DMS 273 treated with DMSO at 0.1 percent for 48 hours (cell line): ENCODE measurements around the gene PUM1.
A peak's percentile ranks its signal among the peaks of the same experiment; 100 is the strongest.
"Not testable (repeated sequence)": the region's sequence is repeated elsewhere in the genome, so short reads cannot be mapped to it uniquely, and the experiment has no call there.

Source experiments
- DNase-seq: peaks from one replicate; lab custom pipeline; 2025; lab: John Stamatoyannopoulos, UW

PUM1 gene

GRCh38 chr1:30964706-30965105 lies 100.8 kb downstream of the PUM1 start:
- DNase-seq, result no peak

DNA sequence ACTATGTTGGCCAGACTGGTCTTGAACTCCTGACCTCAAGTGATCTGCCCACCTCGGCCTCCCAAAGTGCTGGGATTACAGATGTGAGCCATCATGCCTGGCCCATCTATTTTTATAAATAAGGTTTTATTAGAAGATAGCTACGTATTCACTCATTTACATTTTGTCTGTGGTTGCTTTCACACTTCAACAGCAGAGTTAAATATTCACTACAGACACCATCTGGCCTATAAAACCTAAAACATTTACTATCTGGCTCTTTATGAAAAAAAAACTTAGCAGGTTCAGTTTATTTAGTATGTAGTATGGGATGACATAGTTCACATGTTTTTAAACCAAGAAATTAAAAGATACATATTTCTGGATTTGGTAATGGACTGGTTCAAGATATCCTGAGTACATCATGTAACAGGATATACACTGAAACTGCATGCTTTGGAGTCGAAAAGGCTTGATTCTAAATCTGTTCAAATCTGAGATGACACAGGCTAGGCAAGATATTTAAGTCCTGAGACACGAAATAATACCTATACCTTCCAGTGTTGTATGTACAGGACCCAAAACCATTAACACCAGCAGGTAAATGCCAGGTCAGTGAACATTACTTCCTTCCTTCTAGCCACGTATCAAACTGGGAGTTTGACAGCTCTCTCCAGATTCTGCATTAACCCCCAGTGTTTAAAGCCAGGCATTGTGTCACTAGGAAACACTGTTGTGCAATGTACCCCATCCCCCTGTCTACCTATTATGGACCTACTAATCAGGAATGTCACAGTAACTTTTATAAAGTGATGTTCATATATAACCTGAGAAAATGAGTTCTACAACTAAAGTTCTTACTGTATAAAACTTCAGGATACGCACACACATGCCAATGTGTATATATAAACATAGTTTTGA lies 102.7 kb downstream of the PUM1 start:
- no peak for DNase-seq

DNA sequence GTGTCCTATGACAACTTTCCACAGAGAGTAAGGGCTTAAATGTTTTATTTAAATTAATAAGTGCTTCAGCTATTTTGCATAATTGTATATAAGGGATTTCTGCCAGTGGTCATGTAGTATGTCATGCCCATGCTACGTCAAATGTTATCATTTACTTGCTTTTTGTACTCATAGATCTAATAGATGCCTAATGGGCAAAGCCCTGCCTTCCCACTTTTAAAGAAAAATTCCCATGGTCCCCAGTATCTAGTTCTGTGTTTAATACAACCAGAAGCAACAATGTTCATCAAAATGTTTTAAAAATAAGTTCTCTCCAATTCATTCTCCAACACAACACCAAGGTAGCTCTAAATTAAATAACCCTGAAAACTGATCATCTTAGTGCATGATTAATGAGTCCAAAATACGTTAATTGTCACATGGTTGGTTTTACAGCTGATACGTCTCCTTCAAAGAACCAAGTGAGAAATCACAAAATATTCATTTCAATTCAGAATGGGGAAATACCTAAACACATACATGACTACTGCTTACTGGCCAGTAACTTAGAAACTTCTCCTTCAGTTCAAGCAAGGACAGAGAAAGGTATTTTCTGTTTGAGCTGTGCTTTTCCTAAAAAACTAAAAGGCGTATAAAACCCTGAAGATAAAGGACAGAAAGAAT lies 107.8 kb downstream of the PUM1 start:
- DNase-seq, result no peak

DNA sequence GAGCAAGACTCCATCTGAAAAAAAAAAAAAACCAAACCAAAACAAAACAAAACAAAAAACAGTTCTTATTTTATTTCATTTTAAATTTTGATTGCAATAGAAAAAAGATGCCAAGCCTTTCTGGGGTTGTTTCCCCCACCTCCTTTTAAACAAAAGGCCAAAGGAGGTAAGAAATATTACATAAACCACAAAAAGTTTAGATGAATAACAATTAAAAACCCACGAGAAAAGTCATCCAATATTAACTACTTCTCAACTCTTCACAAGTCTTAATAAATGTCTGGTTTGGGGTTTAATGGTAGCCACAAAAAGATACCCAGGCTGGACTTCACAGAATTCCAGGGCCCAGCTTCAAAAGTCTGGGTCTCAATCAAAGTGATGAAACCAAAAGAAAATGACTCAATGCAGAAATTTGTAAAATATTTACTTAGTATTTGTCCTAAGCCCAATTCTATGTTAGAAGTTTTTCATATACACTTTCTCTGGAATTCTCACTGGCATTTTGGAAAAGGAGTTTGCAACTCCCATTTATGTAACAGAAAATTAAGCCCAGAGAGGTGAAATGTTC lies 110.0 kb downstream of the PUM1 start:
- no peak for DNase-seq

GRCh38 chr1:30953685-30954084 lies 111.8 kb downstream of the PUM1 start:
- no peak for DNase-seq

DNA sequence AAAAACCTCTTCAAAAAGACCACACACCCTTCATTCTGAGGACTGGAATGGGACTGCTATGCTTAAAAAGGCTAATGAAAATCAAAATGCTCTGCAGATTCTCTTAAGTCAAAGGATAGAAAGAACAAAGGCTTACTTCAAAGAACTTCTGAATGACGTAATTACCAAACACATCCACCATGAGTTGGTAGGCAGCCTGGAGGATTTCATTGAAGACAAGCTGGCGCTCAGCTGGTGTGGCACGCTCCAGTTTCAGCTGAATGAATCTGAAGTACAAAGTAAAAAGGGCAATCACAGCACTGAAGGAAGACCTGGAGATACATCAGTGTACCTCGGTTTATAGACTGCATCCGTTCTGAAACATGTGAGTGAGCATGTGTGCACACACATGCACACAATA lies 113.4 kb downstream of the PUM1 start:
- no peak for DNase-seq

DNA sequence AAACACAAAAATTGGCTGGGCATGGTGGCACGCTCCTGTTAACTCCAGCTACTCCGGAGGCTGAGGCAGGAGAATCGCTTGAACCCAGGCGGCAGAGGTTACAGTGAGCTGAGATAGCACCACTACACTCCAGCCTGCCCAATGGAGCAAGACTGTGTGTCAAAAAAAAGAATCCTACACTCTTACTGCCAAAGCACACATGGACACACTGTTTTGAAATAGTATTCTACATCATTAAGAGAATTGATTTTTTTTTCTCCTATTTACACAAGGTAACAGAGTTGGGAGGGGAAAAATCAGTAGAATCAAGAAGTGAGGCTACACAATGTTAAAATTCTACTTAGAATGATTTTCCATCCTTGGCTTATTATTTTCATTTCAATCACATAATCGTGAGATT lies 114.8 kb downstream of the PUM1 start:
- no peak for DNase-seq

DNA sequence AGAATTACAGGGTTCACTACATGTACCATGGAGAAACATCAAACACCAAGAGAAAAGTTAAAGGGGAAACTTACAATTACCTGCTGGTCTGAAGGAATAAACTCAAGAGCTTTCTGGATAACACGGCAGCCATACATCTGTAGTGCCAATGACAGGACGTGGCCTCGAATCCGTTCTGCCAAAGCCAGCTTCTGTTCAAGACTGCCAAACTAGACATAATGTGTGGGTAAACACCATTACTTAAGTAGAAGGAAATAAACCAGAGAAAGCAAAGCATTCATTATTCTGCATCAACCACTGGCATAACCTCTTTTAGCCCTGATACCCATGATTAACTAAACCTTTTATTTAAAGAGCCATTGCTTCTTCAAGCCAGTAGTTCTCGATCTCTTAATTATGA lies 115.5 kb downstream of the PUM1 start:
- DNase-seq, result no peak

GRCh38 chr1:30949487-30949838 lies 116.1 kb downstream of the PUM1 start:
- DNase-seq, result not testable (repeated sequence)

- not testable (repeated sequence) for DNase-seq
These were observed 116.6 kb downstream of the PUM1 start for GRCh38 chr1:30948813-30949486.

DNA sequence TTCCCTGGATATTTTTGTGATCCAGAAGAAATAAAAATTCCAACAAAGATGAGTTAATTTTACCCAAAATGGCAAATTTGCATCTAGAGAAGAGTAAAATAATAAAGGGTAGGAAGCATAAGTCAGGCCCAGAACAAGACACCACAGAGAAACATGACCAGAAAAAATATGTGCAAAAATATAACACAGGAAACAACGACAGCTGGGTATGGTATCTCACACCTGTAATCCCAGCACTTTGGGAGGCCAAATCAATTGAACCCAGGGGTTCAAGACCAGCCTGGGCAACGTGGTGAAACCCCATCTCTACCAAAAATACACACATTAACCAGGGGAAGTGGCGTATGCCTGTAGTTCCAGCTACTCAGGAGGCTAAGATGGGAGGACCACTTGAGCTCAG lies 117.2 kb downstream of the PUM1 start:
- no peak for DNase-seq

DNA sequence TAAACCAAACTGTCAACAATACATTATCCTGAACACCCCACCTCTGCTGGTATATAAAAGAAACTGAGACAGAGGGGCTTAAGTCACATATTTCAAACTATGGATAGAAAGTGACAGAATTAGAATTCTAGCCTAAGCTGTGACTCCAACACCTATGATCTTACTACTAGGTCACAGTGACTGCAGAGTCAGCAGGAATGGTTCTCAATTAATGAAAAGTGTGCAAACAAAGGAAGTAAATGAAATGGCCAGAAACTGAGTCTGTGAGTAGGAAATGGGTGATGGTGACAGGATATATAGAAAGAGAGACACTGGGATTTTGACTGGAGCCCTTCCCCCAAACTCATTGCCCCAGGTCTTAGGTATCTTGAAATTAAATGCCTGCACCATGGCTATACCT lies 118.3 kb downstream of the PUM1 start:
- DNase-seq, result no peak

DNA sequence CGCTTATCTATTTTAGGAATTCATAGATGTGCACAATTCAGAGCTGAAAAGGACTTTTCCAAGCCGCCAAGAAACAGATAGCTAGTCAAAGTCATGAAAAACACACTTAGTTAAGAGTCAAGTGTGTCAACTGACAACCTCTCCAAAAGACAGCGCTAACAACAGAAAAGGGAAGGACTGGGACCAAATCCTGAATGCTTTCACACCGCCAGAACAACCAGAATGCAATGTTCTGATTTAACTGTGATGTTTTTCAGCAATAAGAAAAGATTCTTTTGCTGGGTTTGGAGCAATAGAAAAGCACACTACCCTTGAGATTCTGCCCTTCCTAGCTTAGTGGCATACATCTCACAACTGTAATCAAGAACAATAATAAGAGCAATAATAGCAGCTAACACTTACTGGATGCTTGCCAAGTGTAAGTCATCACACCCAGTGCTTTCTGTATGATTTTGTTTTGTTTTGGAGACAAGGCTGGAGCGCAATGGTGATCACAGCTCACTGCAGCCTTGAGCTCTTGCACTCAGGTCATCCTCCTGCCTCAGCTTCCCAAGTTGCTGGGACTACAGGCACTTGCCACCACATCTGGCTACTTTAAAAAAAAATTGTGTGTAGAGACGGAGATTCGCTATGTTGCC lies 123.1 kb downstream of the PUM1 start:
- DNase-seq, result no peak

GRCh38 chr1:30940541-30940940 lies 125.0 kb downstream of the PUM1 start:
- DNase-seq, result no peak

DNA sequence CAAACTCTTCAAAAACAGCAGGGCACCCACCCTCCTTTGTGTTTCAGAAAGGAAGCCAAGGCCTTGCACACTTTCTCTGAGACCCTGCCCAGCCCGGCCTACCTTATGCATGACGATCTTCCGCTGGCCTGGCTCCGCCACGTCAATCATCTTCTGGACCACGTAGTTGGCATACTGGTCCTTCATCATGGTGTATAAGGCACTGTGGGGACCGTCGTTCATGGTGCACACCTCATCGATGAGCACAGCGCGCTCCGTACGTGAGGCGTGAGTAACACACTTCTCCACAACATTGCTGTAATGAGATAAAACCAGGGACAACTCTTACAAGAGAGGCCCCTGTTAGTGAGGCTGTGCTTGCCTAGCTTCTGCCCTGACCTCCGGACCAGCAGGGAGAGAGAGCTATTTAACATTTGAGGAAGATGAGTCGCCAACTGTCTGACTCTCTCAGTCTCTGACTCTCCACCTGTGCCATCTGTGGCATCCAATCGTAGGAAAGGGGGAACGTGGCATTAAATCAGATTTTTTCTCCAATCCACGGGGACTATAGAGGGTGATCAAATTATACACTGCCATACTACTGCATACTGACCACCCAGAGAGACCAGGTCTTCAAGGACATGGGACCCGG lies 128.9 kb downstream of the PUM1 start:
- DNase-seq, result no peak

DNA sequence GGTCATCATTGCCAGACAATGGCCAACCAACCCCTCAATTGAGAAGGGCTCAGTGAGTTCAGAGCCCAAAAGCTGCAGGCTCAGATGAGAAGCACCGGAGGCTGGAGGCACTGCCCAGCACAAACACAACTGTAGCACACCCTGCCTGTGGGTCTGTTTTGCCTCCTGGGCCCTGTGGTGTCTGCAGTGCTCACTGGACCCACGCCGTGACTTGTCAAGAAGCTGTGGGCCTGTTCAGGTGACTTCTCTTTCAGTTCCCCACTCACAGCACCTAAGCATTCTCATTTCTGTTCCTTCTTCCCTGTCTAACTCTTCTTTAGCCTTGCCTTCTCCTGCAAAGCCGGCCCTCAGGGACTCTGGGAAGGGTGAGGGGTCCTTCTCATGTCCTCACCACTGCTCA lies 129.8 kb downstream of the PUM1 start:
- not testable (repeated sequence) for DNase-seq

DNA sequence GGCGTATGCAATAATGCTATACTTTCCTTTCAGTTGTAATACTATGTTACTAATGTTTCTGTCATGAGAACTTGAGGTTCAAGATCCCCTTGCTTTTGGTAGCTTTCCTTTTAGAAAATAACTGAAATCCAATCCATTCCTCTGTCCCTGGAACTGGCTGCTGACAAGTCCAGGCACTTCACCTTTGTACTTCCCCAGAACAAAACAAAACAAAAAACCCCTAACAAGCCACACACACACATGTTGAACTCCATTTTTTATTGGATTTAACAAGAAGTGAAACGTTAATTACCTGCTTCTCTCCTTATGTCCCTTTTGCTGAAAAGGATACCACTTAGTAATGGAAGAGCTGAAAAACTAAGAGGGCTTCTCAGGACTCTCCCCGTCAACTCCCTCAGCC lies 130.9 kb downstream of the PUM1 start:
- no peak for DNase-seq

DNA sequence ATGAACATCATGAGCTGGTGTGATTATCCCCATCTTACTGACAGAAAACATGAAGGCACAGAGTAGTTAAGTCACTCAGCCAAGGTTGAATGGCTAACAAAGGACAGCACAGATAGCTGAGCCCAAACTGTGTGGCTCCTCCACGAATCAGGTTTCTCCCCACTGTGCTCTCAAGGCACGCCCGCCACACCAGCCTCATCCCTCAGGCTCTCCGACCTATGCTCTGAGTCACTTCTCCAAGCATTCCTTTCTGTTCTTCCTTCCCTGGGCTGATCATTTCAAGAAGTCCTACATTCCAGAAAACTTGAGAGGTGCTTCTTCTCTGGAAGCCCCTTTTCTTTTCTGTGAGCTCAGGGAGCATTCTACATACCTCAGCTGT lies 131.7 kb downstream of the PUM1 start:
- DNase-seq, result no peak

DNA sequence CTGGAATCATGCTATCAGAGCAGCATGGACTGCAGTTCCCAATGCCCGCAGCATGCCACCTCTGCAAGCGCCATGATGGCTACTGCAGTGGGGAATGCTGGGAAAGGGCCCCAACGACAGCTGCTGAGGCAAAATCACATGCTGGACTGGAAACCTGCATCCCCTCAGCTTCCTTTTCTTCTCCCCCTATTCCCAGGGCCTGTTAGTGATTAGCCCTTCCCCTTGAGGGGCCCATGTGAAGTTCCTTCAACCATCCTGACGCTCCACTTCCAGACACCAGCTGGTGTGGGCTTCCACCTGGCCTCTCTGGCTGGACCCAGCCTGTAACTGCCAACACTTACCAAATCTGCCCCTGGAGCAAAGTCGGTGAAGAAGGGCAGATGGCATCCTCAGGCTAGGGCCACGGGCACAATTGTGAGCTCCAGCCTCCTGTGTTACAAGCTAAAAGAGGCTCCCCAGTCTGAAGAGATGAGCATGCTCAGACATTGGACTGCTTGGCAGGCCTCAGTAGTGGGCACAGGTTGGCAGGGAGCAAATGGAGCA lies 134.8 kb downstream of the PUM1 start:
- DNase-seq, result peak; percentile 79

DNA sequence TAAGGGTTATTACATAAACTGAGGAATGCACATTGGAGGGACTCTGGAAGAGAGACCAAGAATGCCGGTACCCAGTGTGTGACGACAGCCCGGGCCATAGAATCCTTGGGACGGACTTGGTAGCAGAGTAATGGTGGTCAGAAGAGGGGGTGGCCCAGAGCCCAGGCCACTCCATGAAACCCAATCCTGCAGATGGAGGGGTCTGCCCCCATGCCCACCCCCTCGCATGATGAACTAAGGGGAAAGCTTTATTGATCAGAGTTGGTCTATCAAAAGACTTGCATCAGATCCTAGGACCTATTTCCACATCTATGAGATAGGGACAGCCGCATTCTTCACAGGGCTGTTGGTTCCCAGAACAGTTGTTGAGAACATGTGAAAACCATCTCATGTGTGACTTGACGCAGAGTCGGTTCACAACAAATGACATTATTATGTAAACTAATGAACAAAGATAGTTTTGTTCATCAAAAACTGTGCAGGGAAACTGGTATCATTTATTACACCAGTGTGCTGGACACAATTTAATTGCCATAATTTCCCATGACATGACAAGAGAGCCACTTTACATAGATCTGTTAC lies 135.5 kb downstream of the PUM1 start:
- no peak for DNase-seq
